Adrenal gland (tissue), 12 donors: ENCODE data around the gene CACNA1H. TPM values are rescaled to one million over a fixed set of nuclear protein-coding genes. Genes with fewer than 3 reads are reported as not detected.

Experiments used
- DNase-seq, 7 donors: peaks; one replicate each; pipeline ENCODE4 v3.0.0-alpha.2; 2019 to 2020
- H3K27ac ChIP-seq, 5 donors: fragments of 200-600 bp; sonication (generic) in 4 of 5; 1 replicate in 3 of 5; 2 replicates in 2 of 5; pipeline versions ENCODE4 v1.5.1 to v1.8.0; 2016 to 2020; ENCODE audit warnings: mild to moderate bottlenecking in 1 of 5
- H3K27me3 ChIP-seq: fragments of 200-600 bp; 2 replicates; pipeline ENCODE4 v1.8.0; 2021
- H3K36me3 ChIP-seq, 2 donors: fragments of 200-600 bp; replicated peaks in 1 of 2; 1 replicate in 1 of 2; 2 replicates in 1 of 2; pipeline versions ENCODE4 v1.5.1 to v1.8.0; 2018 to 2022
- H3K4me1 ChIP-seq, 2 donors: fragments of 200-600 bp; replicated peaks in 1 of 2; 1 replicate in 1 of 2; 2 replicates in 1 of 2; pipeline versions ENCODE4 v1.5.1 to v1.8.0; 2018 to 2021
- H3K4me3 ChIP-seq, 4 donors: fragments of 200-600 bp; sonication (generic) in 3 of 4; one replicate each; pipeline ENCODE4 v1.5.1; 2016 to 2018
- H3K9me3 ChIP-seq, 3 donors: fragments of 200-600 bp; sonication (generic) in 1 of 3; replicated peaks in 1 of 3; 1 replicate in 2 of 3; 2 replicates in 1 of 3; pipeline versions ENCODE4 v1.5.1 to v1.8.0; 2016 to 2021
- POLR2A ChIP-seq, 2 donors: fragments of 450-650 bp; IDR thresholded peaks; one replicate each; pipeline ENCODE4 v1.6.1; 2017; ENCODE audit warnings: antibody characterized with exemption in 2 of 2, mild to moderate bottlenecking in 2 of 2, moderate library complexity in 1 of 2
- WGBS, 4 donors: extraction: QIAGEN DNeasy Blood & Tissue Kit in 2 of 4; methylation state at CpG; one replicate each; pipeline versions ENCODE4 v1.1.5 to v1.1.7; 2013 to 2017; 5-methylcytosine and 5-hydroxymethylcytosine counted together
- intact Hi-C, 2 donors: fragments of 100-400 bp; cut with DNase I; formaldehyde crosslinking; loops; one replicate each; pipeline versions ENCODE4 v1.14.1 to v1.15.0; 2022 to 2023
- polyA plus RNA-seq, 3 donors: library from polyadenylated mRNA; stranded (reverse); fragments of 200-250 nt in 2 of 3; fragments of 350-450 nt in 1 of 3; fragmentation: Illumina TruSeq in 1 of 3; extraction: RNeasy Lipid Tissue Mini Kit (QIAGEN cat#74804) in 1 of 3; gene quantifications; one replicate each; pipeline ENCODE4 v1.2.3, GENCODE V29; 2013 to 2014
- total RNA-seq, 9 donors: library from RNA; depleted of rRNA in 4 of 9; stranded (reverse); fragments of >200 nt in 4 of 9; fragments of 120-200 nt in 1 of 9; fragmentation: NEBNext Ultra II Directional in 1 of 9; extraction: Animal tissue kit (Norgen Biotek cat#: 25700) in 1 of 9; gene quantifications; one replicate each; pipeline versions ENCODE4 v1.1.0 to v1.2.4, GENCODE V29; 2013 to 2023
- TF ChIP-seq, protein P1 (sequence below), 6 experiments: fragments of 450-650 bp in 4 of 6; fragments of 200-600 bp in 2 of 6; sonication (generic) in 1 of 6; IDR thresholded peaks; 1 replicate in 5 of 6; 2 replicates in 1 of 6; pipeline versions ENCODE4 v1.5.1 to v1.8.0; 2016 to 2021; ENCODE audit warnings: antibody characterized with exemption in 6 of 6, mild to moderate bottlenecking in 2 of 6, moderate library complexity in 1 of 6
- donor health status: healthy with polysubstance abuse.
- donor health status: Bipolar disorder and iron deficiency.
- donor health status: DM: yes; HTN: yes; CAD: no.
- donor health status: DM: no; HTN: no; CAD: no.
- donor health status: DM: no; HTN: no; CAD: no.
- donor health status: DM: yes; HTN: yes; CAD: no.

Gene CACNA1H
- total and polyA plus RNA-seq, 12 donors, result 14.0 to 121 (median 34.9) TPM

DNA sequence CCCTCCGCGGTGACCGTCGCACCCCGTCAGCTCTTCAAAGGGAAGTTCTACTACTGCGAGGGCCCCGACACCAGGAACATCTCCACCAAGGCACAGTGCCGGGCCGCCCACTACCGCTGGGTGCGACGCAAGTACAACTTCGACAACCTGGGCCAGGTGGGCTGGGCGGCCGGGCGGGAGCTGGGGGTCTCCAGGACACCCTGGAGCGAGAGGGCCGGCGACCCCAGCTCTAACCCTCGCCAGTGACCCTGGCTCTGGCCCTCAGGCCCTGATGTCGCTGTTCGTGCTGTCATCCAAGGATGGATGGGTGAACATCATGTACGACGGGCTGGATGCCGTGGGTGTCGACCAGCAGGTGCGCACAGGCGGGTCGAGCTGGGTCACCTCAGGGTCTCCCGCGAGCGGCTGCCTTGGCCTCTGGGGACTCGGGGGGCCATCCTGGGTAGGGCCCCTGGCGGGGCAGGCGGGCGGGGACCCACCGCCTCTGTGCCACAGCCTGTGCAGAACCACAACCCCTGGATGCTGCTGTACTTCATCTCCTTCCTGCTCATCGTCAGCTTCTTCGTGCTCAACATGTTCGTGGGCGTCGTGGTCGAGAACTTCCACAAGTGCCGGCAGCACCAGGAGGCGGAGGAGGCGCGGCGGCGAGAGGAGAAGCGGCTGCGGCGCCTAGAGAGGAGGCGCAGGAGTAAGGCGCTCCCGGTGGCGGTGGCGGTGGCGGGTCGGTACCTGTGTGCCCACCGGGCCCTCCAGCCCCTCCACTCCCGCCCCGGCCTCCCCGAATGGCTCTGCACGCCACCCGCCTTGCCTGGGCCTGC is 58.8 kb downstream of the CACNA1H start:
- Histone ChIP-seq H3K4me3 (no peak overlapping the region), H3K9me3 (no peaks in the 10 kb centered on the region), H3K27me3 (no peaks in the 10 kb centered on the region), H3K27ac (no peak overlapping the region), H3K36me3 (peaks cover 0 to 14% of the 10 kb centered on the region in 2 donors), H3K4me1 (no peaks in the 10 kb centered on the region)
- 94 to 97% (median 95%) methylated on average over 27 to 65 of the region's 65 CpGs for WGBS, 4 donors
- intact Hi-C loops, result no loop called here
- TF ChIP-seq, protein P1, sequence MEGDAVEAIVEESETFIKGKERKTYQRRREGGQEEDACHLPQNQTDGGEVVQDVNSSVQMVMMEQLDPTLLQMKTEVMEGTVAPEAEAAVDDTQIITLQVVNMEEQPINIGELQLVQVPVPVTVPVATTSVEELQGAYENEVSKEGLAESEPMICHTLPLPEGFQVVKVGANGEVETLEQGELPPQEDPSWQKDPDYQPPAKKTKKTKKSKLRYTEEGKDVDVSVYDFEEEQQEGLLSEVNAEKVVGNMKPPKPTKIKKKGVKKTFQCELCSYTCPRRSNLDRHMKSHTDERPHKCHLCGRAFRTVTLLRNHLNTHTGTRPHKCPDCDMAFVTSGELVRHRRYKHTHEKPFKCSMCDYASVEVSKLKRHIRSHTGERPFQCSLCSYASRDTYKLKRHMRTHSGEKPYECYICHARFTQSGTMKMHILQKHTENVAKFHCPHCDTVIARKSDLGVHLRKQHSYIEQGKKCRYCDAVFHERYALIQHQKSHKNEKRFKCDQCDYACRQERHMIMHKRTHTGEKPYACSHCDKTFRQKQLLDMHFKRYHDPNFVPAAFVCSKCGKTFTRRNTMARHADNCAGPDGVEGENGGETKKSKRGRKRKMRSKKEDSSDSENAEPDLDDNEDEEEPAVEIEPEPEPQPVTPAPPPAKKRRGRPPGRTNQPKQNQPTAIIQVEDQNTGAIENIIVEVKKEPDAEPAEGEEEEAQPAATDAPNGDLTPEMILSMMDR (IDR thresholded peaks at IDR 0.05), result no peak
- TF ChIP-seq POLR2A (IDR thresholded peaks at IDR 0.05), result no peak
- DNase-seq, result no peak

DNA sequence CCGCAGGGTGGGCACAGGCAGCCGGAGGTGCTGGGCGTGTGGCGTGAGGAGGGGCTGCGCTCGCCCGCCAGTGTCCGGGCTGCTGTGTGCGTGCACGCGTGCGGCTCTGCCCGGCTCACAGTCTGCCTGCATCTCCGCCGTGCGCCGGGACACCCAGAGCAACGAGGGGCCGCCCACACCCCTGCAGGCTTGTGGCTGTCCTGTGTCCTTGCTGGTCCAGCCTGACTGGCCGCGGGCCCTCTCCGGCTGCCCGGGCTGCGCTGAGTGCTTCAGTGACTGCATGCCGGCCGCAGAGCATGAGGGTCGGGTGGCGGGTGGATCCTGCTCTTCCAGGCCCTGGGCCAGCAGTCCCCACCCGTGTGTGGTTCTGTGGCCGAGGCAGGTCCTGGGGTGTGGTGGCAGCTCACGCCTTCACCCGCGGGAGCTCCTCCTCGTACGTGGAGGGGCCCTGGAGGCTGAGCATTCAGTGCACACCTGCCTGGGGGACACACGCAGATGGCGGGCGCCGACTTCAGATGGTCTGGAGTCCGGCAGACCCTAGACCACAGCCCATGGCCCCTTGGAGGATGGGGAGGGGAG is 59.8 kb downstream of the CACNA1H start:
- 80 to 94% (median 92%) methylated on average over 3 to 40 of the region's 40 CpGs for WGBS, 4 donors
- no peak overlapping the region for H3K4me3 ChIP-seq
- no peak for DNase-seq
- no peak overlapping the region for H3K27ac ChIP-seq
- intact Hi-C loops, result no loop called here
- H3K27me3 ChIP-seq, result no peaks in the 10 kb centered on the region
- TF ChIP-seq, protein P1 (IDR thresholded peaks at IDR 0.05), result no peak
- TF ChIP-seq POLR2A (IDR thresholded peaks at IDR 0.05), result no peak
- H3K9me3 ChIP-seq, result no peaks in the 10 kb centered on the region
- no peaks in the 10 kb centered on the region for H3K4me1 ChIP-seq
- H3K36me3 ChIP-seq, result peaks cover 0 to 24% of the 10 kb centered on the region in 2 donors

DNA sequence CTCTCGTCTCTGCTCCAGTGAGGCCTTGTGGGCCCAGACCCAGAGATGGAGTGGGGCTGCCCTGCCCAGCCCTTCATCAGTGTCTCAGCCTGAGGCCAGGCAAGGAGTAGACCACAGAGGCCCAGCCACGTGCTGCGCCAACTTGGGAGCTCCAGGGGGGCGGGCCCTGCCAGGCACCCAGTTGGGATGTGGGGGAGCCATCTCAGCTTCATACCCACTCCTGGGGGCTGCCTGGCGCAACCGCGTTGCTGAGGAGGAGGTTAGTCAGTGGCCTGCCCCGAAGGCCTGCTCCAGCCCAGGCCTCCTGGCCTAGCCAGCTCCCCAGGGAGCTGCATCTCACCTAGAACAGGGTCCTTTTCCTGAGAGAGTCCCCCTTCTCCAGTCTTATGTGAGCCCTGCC is 60.3 kb downstream of the CACNA1H start:
- Histone ChIP-seq H3K27me3 (no peaks in the 10 kb centered on the region), H3K27ac (no peak overlapping the region), H3K4me1 (no peaks in the 10 kb centered on the region), H3K9me3 (no peaks in the 10 kb centered on the region), H3K36me3 (peaks cover 0 to 29% of the 10 kb centered on the region in 2 donors), H3K4me3 (no peak overlapping the region)
- WGBS, 4 donors, result 57 to 89% (median 82%) methylated on average over 2 to 8 of the region's 8 CpGs; no CpG with 5 or more reads in 1 of the 4 donors
- intact Hi-C loops, result no loop called here
- TF ChIP-seq, protein P1 (IDR thresholded peaks at IDR 0.05), result no peak
- TF ChIP-seq POLR2A (IDR thresholded peaks at IDR 0.05), result no peak
- DNase-seq, result no peak

DNA sequence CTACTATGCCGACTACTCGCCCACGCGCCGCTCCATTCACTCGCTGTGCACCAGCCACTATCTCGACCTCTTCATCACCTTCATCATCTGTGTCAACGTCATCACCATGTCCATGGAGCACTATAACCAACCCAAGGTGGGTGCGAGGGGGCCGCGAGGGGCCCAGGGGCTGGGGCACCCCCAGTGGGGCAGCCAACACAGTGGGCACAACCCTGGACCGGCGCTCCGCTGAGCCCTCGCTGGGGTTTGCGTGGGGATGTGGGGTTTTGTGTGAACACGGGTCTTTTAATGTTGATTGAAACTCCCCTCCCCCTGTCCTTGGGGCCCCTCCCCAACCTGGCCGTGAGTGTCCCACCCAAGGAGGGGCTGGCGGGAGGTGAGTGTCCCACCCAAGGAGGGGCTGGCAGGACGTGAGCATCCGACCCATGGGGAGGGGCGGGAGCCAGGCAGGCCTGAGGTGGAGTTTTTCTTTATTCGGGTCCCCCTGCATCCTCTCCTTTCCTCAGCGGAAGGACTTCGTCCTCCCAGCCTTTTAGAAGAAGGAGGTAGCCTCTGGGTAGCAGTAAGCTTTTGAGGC is 61.0 kb downstream of the CACNA1H start:
- TF ChIP-seq, protein P1 (IDR thresholded peaks at IDR 0.05), result no peak
- TF ChIP-seq POLR2A (IDR thresholded peaks at IDR 0.05), result no peak
- Histone ChIP-seq H3K4me1 (no peaks in the 10 kb centered on the region), H3K4me3 (no peak overlapping the region), H3K9me3 (no peaks in the 10 kb centered on the region), H3K27me3 (no peaks in the 10 kb centered on the region), H3K36me3 (peaks cover 0 to 29% of the 10 kb centered on the region in 2 donors), H3K27ac (no peak overlapping the region)
- no peak for DNase-seq
- intact Hi-C loops, result no loop called here
- WGBS, 4 donors, result 84 to 96% (median 86%) methylated on average over 13 to 25 of the region's 25 CpGs
